ENCODE results near the gene AMDHD1. TPM values are rescaled to one million over a fixed set of nuclear protein-coding genes. Genes with fewer than 3 reads are reported as not detected.

AMDHD1 gene
- polyA plus RNA-seq, 3 donors from 2014 or later: 2.1 to 2.4 TPM; not detected in 1

DNA sequence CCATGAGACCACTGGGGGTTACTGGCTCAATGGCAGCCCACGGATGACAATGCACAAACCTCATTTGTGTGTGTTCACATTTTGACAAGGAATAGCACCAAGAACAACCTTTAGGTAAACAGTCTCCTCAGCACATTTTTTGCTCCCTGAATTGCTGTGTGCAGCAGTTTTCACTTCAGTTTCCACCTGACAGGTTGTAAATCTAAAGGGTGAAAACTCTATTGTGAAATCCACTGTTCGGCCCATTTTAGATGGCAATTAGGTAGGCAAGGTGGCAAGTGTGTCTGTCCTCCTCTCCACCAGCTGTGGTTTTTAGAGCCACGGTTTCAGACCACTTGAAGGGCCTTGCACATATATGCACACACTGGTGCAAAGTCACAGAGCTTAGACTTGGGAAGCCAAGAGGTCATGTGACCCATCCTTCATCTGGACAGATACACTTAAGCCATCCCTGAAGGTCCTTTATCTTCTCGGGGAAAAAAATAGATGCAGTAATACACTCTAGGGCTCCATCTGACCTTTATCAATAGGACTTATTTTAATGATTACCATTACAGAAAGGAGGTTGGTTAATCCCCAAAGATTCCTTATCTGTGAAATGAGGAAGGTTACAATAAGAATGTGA is 29.8 kb downstream of the AMDHD1 start:
- Mint-ChIP-seq H3K27ac (no peak overlapping the region), H3K27me3 (ENCODE audit: low read depth in 3 of 3) (peaks cover 0 to 1% (median 0%) of the 10 kb centered on the region in 3 donors), H3K4me3 (no peak overlapping the region), H3K9me3 (no peaks in the 10 kb centered on the region), H3K36me3 (peaks cover 4 to 13% (median 5%) of the 10 kb centered on the region in 3 donors), H3K4me1 (no peaks in the 10 kb centered on the region)
- DNase-seq: no peak

GRCh38 chr12:95974358-95974757 is 31.2 kb downstream of the AMDHD1 start:
- H3K27ac Mint-ChIP-seq: no peak overlapping the region
- peaks cover 0 to 1% (median 0%) of the 10 kb centered on the region in 3 donors for H3K27me3 Mint-ChIP-seq (ENCODE audit: low read depth in 3 of 3)
- H3K4me3 Mint-ChIP-seq: no peak overlapping the region
- no peaks in the 10 kb centered on the region for H3K4me1 Mint-ChIP-seq
- no peaks in the 10 kb centered on the region for H3K9me3 Mint-ChIP-seq
- H3K36me3 Mint-ChIP-seq: peaks cover 0 to 13% (median 0%) of the 10 kb centered on the region in 3 donors
- DNase-seq: no peak

DNA sequence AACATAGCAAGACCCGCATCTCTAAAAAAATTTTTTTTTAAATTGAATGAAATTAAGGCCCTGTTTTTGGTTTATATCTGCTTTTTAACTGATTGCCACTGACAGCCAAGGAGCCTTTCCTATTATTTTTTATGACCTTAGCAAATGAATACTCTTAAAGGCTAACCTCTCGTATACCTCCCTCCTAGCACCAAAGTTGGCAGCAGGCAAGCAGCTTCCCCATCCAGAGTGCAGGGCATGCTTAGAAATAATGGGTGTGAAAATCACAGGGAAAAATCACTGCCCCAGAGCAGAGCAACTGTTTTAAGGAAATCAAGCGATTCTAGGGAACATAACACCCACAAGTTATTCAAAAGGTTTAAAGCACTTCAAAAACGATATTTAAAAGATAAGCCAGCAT is 32.4 kb downstream of the AMDHD1 start:
- Mint-ChIP-seq H3K27ac (no peak overlapping the region), H3K4me1 (no peaks in the 10 kb centered on the region), H3K4me3 (no peak overlapping the region), H3K27me3 (ENCODE audit: low read depth in 3 of 3) (peaks cover 0 to 1% (median 0%) of the 10 kb centered on the region in 3 donors), H3K36me3 (peaks cover 0 to 13% (median 0%) of the 10 kb centered on the region in 3 donors), H3K9me3 (no peaks in the 10 kb centered on the region)
- DNase-seq: no peak

GRCh38 chr12:95976416-95976832 is 33.3 kb downstream of the AMDHD1 start:
- Mint-ChIP-seq H3K4me3 (no peak overlapping the region), H3K27ac (no peak overlapping the region)
- DNase-seq: no peak

DNA sequence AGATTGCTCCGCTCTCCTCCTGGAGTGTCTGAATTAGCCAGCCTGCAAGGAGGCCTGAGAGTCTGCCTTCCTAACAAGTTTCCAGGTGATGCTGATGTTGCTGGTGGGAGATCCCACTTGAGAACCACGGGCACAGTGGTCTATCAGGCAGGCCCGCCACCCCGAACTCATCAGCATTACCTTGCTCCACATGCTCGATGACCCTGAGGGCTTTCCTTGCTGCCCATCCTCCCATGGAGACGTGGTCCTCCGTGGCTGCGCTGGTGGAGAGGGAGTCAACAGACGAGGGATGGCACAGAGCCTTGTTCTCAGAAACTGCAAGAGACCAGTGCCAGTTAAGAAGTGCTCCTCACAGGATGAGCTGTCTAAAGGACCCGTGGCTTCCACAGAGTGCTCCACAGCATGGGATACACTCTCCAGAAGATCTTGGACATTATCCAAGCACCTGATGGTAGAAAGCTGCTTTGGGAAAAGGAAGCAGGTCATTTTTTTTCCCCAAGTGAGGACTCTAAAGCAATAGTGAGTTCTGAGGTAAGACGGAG is 34.7 kb downstream of the AMDHD1 start:
- Mint-ChIP-seq H3K4me1 (no peaks in the 10 kb centered on the region), H3K9me3 (no peaks in the 10 kb centered on the region), H3K27me3 (ENCODE audit: low read depth in 3 of 3) (peaks cover 0 to 1% (median 0%) of the 10 kb centered on the region in 3 donors), H3K36me3 (peaks cover 0 to 13% (median 0%) of the 10 kb centered on the region in 3 donors), H3K4me3 (no peak overlapping the region), H3K27ac (no peak overlapping the region)
- DNase-seq: no peak

More at GRCh38 chr12:95976416-95976832, 33.3 kb downstream of the AMDHD1 start:
- Mint-ChIP-seq H3K36me3 (peaks cover 0 to 13% (median 0%) of the 10 kb centered on the region in 3 donors), H3K27me3 (ENCODE audit: low read depth in 3 of 3) (peaks cover 0 to 1% (median 0%) of the 10 kb centered on the region in 3 donors), H3K9me3 (no peaks in the 10 kb centered on the region), H3K4me1 (no peaks in the 10 kb centered on the region)

GRCh38 chr12:95978351-95978750 is 35.2 kb downstream of the AMDHD1 start:
- peaks cover 0 to 10% (median 0%) of the 10 kb centered on the region in 3 donors for H3K36me3 Mint-ChIP-seq
- no peak for DNase-seq
- no peak overlapping the region for H3K27ac Mint-ChIP-seq
- no peak overlapping the region for H3K4me3 Mint-ChIP-seq
- H3K9me3 Mint-ChIP-seq: no peaks in the 10 kb centered on the region
- peaks cover 0 to 1% (median 0%) of the 10 kb centered on the region in 3 donors for H3K27me3 Mint-ChIP-seq (ENCODE audit: low read depth in 3 of 3)
- no peaks in the 10 kb centered on the region for H3K4me1 Mint-ChIP-seq

- H3K4me1 Mint-ChIP-seq: no peaks in the 10 kb centered on the region
- H3K9me3 Mint-ChIP-seq: no peaks in the 10 kb centered on the region
- DNase-seq: no peak
- no peak overlapping the region for H3K27ac Mint-ChIP-seq
- H3K4me3 Mint-ChIP-seq: no peak overlapping the region
- peaks cover 0 to 7% (median 0%) of the 10 kb centered on the region in 3 donors for H3K36me3 Mint-ChIP-seq
- H3K27me3 Mint-ChIP-seq (ENCODE audit: low read depth in 3 of 3): peaks cover 0 to 1% (median 0%) of the 10 kb centered on the region in 3 donors
Measured at GRCh38 chr12:95978774-95979173, 35.6 kb downstream of the AMDHD1 start.

GRCh38 chr12:95980437-95980836 is 37.3 kb downstream of the AMDHD1 start:
- H3K27me3 Mint-ChIP-seq (ENCODE audit: low read depth in 3 of 3): peaks cover 0 to 1% (median 0%) of the 10 kb centered on the region in 3 donors
- peaks cover 0 to 7% (median 0%) of the 10 kb centered on the region in 3 donors for H3K36me3 Mint-ChIP-seq
- H3K4me3 Mint-ChIP-seq: no peak overlapping the region
- no peaks in the 10 kb centered on the region for H3K9me3 Mint-ChIP-seq
- no peak overlapping the region for H3K27ac Mint-ChIP-seq
- DNase-seq: no peak
- no peaks in the 10 kb centered on the region for H3K4me1 Mint-ChIP-seq

- H3K4me1 Mint-ChIP-seq: no peaks in the 10 kb centered on the region
- no peak for DNase-seq
- no peak overlapping the region for H3K4me3 Mint-ChIP-seq
- no peaks in the 10 kb centered on the region for H3K9me3 Mint-ChIP-seq
- H3K27me3 Mint-ChIP-seq (ENCODE audit: low read depth in 3 of 3): peaks cover 0 to 1% (median 0%) of the 10 kb centered on the region in 3 donors
- peaks cover 0 to 4% (median 0%) of the 10 kb centered on the region in 3 donors for H3K36me3 Mint-ChIP-seq
- no peak overlapping the region for H3K27ac Mint-ChIP-seq
Measured at GRCh38 chr12:95982602-95983001, 39.5 kb downstream of the AMDHD1 start.

- Mint-ChIP-seq H3K4me3 (no peak overlapping the region), H3K36me3 (peaks cover 0 to 8% (median 4%) of the 10 kb centered on the region in 3 donors), H3K27ac (no peak overlapping the region), H3K4me1 (no peaks in the 10 kb centered on the region), H3K27me3 (ENCODE audit: low read depth in 3 of 3) (peaks cover 0 to 1% (median 0%) of the 10 kb centered on the region in 3 donors), H3K9me3 (no peaks in the 10 kb centered on the region)
- no peak for DNase-seq
Measured at GRCh38 chr12:95984682-95985081, 41.6 kb downstream of the AMDHD1 start.

- H3K36me3 Mint-ChIP-seq: peaks cover 0 to 10% (median 4%) of the 10 kb centered on the region in 3 donors
- peaks cover 0 to 1% (median 0%) of the 10 kb centered on the region in 3 donors for H3K27me3 Mint-ChIP-seq (ENCODE audit: low read depth in 3 of 3)
- H3K4me3 Mint-ChIP-seq: no peak overlapping the region
- no peak overlapping the region for H3K27ac Mint-ChIP-seq
- no peak for DNase-seq
- H3K9me3 Mint-ChIP-seq: no peaks in the 10 kb centered on the region
- H3K4me1 Mint-ChIP-seq: no peaks in the 10 kb centered on the region
Measured at GRCh38 chr12:95986635-95987570, 43.8 kb downstream of the AMDHD1 start.

DNA sequence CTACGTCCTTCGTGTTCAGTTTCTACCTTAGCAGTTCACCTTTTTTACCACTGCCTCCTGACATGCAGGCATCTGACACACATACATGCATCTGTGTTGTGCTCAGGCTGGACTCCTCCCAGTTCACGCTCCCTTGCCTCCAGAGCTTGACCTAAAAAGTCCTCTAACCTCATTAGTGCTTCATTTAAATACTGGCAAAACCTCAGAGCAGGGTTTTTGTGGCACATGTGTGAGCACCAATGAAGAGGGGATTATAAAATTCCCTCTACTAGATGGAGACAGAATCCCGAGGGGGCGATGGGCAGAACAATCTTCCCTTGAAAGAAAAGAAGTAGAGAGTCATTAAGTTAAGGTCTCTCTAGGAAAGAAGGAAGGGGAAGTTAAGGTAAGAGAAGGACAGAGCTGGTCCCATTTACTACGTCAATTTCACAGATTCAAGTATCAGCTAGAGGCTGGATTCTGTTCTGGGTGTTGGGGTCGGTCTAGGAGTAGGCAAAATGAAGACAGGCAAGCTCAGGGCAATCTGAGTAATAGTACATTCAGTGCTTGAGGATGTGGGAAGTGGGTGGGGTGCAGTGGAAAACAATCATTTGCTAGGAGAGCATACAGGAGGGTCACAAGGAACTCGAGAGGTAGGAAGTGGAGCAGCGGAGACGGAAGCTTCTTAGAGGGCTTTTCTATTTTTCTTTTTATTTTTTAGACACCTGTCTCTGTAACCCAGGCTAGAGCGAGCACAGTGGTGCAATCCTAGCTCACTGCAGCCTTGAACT is 45.6 kb downstream of the AMDHD1 start:
- Mint-ChIP-seq H3K9me3 (peaks cover 0 to 2% (median 0%) of the 10 kb centered on the region in 6 donors), H3K4me3 (no peak overlapping the region), H3K27ac (no peak overlapping the region), H3K36me3 (peaks cover 0 to 17% (median 11%) of the 10 kb centered on the region in 3 donors), H3K4me1 (no peaks in the 10 kb centered on the region), H3K27me3 (ENCODE audit: low read depth in 3 of 3) (peaks cover 0 to 3% (median 0%) of the 10 kb centered on the region in 3 donors)
- no peak for DNase-seq

DNA sequence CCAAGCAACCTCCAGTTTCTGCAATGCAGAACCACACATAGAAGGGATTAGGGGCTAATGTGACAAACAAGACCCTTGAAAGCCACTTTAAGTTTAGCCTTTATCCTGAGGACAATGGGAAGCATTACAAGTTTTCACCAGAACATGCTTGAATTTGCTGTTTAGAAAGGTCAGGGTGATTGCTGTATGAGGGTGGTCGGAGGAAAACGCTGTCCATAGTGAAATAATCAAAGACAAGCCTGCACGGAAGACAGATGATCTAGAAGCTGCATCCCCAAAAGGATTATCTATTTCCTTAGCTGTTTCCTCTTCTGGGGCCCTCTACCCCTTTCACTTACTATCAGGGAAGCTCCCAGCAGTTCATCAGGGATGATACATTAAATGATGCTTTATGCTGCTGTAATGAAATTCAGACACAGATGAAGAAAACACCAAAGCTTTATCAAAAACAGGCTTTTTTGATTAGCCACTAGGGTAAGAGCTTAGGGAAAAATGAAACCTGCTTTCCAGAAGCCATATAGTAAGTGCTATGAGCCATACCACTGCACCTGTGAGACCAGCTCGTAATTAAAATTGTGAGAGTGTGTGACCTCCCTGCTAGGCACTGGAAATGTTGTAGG is 46.5 kb downstream of the AMDHD1 start:
- peaks cover 0 to 17% (median 11%) of the 10 kb centered on the region in 3 donors for H3K36me3 Mint-ChIP-seq
- no peak overlapping the region for H3K27ac Mint-ChIP-seq
- no peak for DNase-seq
- no peaks in the 10 kb centered on the region for H3K4me1 Mint-ChIP-seq
- H3K4me3 Mint-ChIP-seq: no peak overlapping the region
- H3K27me3 Mint-ChIP-seq (ENCODE audit: low read depth in 3 of 3): peaks cover 0 to 3% (median 1%) of the 10 kb centered on the region in 3 donors
- H3K9me3 Mint-ChIP-seq: peaks cover 0 to 2% (median 0%) of the 10 kb centered on the region in 6 donors

All from immature natural killer cell (primary cell).